Breast epithelium (tissue), 4 donors: ENCODE results near the gene MOB4. TPM values are rescaled to one million over a fixed set of nuclear protein-coding genes. Genes with fewer than 3 reads are reported as not detected.

ENCODE experiments used
- DNase-seq, 2 donors: peaks; one replicate each; pipeline ENCODE4 v3.0.0-alpha.2; 2019; ENCODE audit warnings: low spot score in 2 of 2
- H3K27ac ChIP-seq, 2 donors: fragments of 200-600 bp; sonication (generic) in 1 of 2; one replicate each; pipeline ENCODE4 v1.5.1; 2016 to 2019; ENCODE audit warnings: mild to moderate bottlenecking in 1 of 2
- H3K27me3 ChIP-seq, 2 donors: fragments of 200-600 bp; sonication (generic) in 1 of 2; one replicate each; pipeline versions ENCODE4 v1.5.1 to v1.6.0; 2017 to 2019; ENCODE audit warnings: control low read depth in 1 of 2, mild to moderate bottlenecking in 1 of 2
- H3K36me3 ChIP-seq: fragments of 200-600 bp; one replicate; pipeline ENCODE4 v1.5.1; 2019
- H3K4me1 ChIP-seq, 2 donors: fragments of 200-600 bp; sonication (generic); one replicate each; pipeline ENCODE4 v1.5.1; 2016 to 2019; ENCODE audit warnings: control low read depth in 1 of 2
- H3K4me3 ChIP-seq, 3 donors: fragments of 200-600 bp; sonication (generic); 1 replicate in 2 of 3; 2 replicates in 1 of 3; pipeline ENCODE4 v1.5.1; 2016 to 2019; ENCODE audit warnings: mild to moderate bottlenecking in 3 of 3, moderate library complexity in 2 of 3
- H3K9me3 ChIP-seq, 2 donors: fragments of 200-600 bp; sonication (generic) in 1 of 2; one replicate each; pipeline ENCODE4 v1.5.1; 2016 to 2019; ENCODE audit warnings: control low read depth in 1 of 2
- CTCF ChIP-seq, 3 donors: fragments of 450-650 bp; IDR thresholded peaks; one replicate each; pipeline ENCODE4 v1.5.1; 2016 to 2017; ENCODE audit warnings: antibody characterized with exemption in 3 of 3, mild to moderate bottlenecking in 3 of 3, moderate library complexity in 3 of 3
- POLR2A ChIP-seq: fragments of 450-650 bp; IDR thresholded peaks from one replicate; pipeline ENCODE4 v1.6.1; 2016; ENCODE audit warnings: antibody characterized with exemption, mild to moderate bottlenecking, moderate library complexity
- POLR2AphosphoS5 ChIP-seq, 3 donors: sonication (generic); formaldehyde crosslinking; IDR thresholded peaks; one replicate each; pipeline ENCODE4 v1.6.1; 2017; ENCODE audit warnings: antibody characterized with exemption in 3 of 3
- intact Hi-C: fragments of 100-400 bp; cut with DNase I; formaldehyde crosslinking; loops from one replicate; pipeline ENCODE4 v1.15.1; 2023; ENCODE audit warnings: low total_unique reads
- total RNA-seq, 3 donors: library from RNA; depleted of rRNA; stranded (reverse); fragments of >200 nt; gene quantifications; one replicate each; pipeline ENCODE4 v1.1.0, GENCODE V29; 2016

Gene MOB4
- total RNA-seq, 3 donors from 2014 or later = 20.6 to 34.7 (median 34.2) TPM

DNA sequence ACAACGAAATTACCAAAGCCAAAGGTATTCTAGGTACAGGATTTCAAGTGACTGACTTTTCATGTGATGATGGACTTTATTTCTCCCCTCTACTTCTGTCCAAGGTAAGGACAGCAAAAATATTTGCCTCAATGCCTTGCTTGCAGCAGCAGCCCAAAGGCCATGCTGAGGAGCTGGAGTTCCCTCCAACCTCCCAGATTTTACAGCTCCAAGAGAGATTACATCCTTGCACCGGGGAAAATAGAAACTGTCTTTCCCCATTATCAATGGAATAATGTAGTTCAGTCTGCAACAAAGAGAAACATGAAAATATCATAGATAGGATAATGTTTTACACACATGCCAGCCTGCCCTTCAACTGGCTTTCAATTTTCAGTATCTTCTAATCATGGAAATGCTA is 29.7 kb upstream of the MOB4 start:
- TF ChIP-seq POLR2A (no peak), POLR2AphosphoS5 (IDR thresholded peaks at IDR 0.05) (no peak), CTCF (IDR thresholded peaks at IDR 0.05) (no peak)
- Histone ChIP-seq H3K27ac (no peak overlapping the region), H3K36me3 (no peaks in the 10 kb centered on the region), H3K27me3 (no peaks in the 10 kb centered on the region), H3K4me1 (no peaks in the 10 kb centered on the region), H3K4me3 (no peak overlapping the region), H3K9me3 (peaks cover 9 to 10% of the 10 kb centered on the region in 2 donors)
- intact Hi-C loops = no loop called here
- DNase-seq = no peak

- Histone ChIP-seq H3K4me1 (no peaks in the 10 kb centered on the region), H3K4me3 (no peak overlapping the region), H3K27me3 (no peaks in the 10 kb centered on the region), H3K9me3 (peaks cover 9 to 10% of the 10 kb centered on the region in 2 donors), H3K36me3 (no peaks in the 10 kb centered on the region), H3K27ac (peak overlapping the region; percentile 54 to 77)
- intact Hi-C loops = no loop called here
- DNase-seq = peak; percentile 29 to 56
- TF ChIP-seq POLR2AphosphoS5 (IDR thresholded peaks at IDR 0.05) (no peak), POLR2A (no peak), CTCF (IDR thresholded peaks at IDR 0.05) (no peak)
Measured at GRCh38 chr2:197487385-197487784, 28.5 kb upstream of the MOB4 start.

DNA sequence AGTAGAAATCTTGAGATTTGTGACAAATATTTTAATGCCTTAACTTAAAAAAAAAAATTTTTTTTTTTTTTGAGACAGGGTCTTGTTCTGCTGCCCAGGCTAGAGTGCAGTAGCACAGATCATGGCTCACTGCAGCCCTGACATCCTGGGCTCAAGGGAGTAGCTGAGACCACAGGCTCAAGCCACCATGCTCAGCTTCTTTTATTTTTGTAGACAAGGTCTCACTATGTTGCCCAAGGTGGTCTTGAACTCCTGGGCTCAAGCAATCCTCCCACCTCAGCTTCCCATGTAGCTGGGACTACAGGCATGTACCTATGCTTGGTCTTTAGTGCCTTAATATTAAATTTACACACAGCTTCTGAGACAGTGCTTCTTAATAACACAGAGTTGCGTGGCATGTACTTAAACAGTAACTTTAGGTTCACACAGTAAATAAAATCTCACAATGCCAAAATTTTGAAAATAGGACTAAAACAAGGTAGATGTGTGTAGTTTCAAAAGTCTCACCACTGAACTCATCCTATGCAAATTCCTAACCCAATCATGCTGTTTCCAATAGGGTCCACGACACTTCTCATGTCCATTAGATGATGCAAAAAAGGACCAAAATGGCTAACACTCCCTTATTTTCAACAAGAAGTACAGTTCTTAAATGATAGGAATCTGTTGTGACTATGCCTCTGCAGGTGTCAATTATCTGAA is 20.3 kb upstream of the MOB4 start:
- no peak overlapping the region for H3K4me3 ChIP-seq
- H3K9me3 ChIP-seq = no peaks in the 10 kb centered on the region
- no peaks in the 10 kb centered on the region for H3K27me3 ChIP-seq
- no peak overlapping the region for H3K27ac ChIP-seq
- DNase-seq = no peak
- TF ChIP-seq CTCF (IDR thresholded peaks at IDR 0.05) (no peak), POLR2A (no peak), POLR2AphosphoS5 (IDR thresholded peaks at IDR 0.05) (no peak)
- intact Hi-C loops = loop anchor here (5.0 kb wide), 1 partner anchor 1967 kb away; no protein-coding TSS in a partner anchor
- peaks cover 0 to 13% of the 10 kb centered on the region in 2 donors for H3K4me1 ChIP-seq
- no peaks in the 10 kb centered on the region for H3K36me3 ChIP-seq

DNA sequence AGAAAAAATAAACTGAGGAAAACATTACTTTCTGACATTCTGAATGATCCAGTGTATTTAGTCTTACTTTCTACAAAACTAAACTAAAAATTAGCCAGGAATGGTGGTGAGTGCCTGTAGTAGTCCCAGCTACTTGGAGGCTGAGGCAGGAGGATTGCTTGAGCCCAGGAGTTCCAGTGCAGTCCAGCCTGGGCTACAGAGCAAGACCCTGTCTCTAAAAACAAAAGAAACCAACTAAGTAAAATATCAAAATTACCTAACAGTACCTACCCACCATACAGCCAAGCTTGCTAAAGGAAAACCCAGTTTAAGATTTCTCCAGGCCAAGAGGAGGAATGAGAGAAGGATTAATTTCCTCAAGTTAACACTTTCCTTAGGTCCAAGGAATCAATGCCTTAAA is 19.2 kb upstream of the MOB4 start:
- intact Hi-C loops = loop anchor here (5.0 kb wide), 1 partner anchor 1966 kb away; no protein-coding TSS in a partner anchor
- DNase-seq = no peak
- Histone ChIP-seq H3K9me3 (no peaks in the 10 kb centered on the region), H3K4me3 (no peak overlapping the region), H3K36me3 (no peaks in the 10 kb centered on the region), H3K27ac (no peak overlapping the region), H3K4me1 (peaks cover 0 to 18% of the 10 kb centered on the region in 2 donors), H3K27me3 (no peaks in the 10 kb centered on the region)
- TF ChIP-seq CTCF (IDR thresholded peaks at IDR 0.05) (no peak), POLR2A (no peak), POLR2AphosphoS5 (IDR thresholded peaks at IDR 0.05) (no peak)

- no peaks in the 10 kb centered on the region for H3K27me3 ChIP-seq
- no peaks in the 10 kb centered on the region for H3K9me3 ChIP-seq
- peak overlapping the region in 1 of 3 donors; percentile 80 for H3K4me3 ChIP-seq
- H3K36me3 ChIP-seq = no peaks in the 10 kb centered on the region
- no peak for DNase-seq
- intact Hi-C loops = loop anchor here (5.0 kb wide), 1 partner anchor 1965 kb away; no protein-coding TSS in a partner anchor
- TF ChIP-seq POLR2AphosphoS5 (IDR thresholded peaks at IDR 0.05) = no peak
- no peak for TF ChIP-seq CTCF (IDR thresholded peaks at IDR 0.05)
- TF ChIP-seq POLR2A = no peak
- H3K4me1 ChIP-seq = peaks cover 0 to 24% of the 10 kb centered on the region in 2 donors
- no peak overlapping the region for H3K27ac ChIP-seq
Measured at GRCh38 chr2:197497326-197497725, 18.5 kb upstream of the MOB4 start.
